SU-DHL-6 (cell line): ENCODE results near the gene EPB41L4A.

Source experiments
- CTCF ChIP-seq: fragments of 200-600 bp; sonication (generic); IDR thresholded peaks from one replicate; pipeline ENCODE4 v1.5.1; 2017; ENCODE audit warnings: antibody characterized with exemption, mild to moderate bottlenecking, low read length, moderate library complexity; ENCODE audit not compliant: insufficient read depth, poor library complexity, severe bottlenecking
- EZH2phosphoT487 ChIP-seq: fragments of 200-600 bp; sonication (generic), shearing (Covaris generic); conservative IDR thresholded peaks from 2 replicates; pipeline ENCODE4 v1.6.1; 2018; ENCODE audit warnings: mild to moderate bottlenecking, antibody characterized with exemption, low read length, moderate library complexity, mixed read lengths

- TF ChIP-seq CTCF: no peak
- no peak for TF ChIP-seq EZH2phosphoT487
These were observed 108.3 kb downstream of the EPB41L4A start for GRCh38 chr5:112310746-112311145.
